ENCODE results near the gene CFAP69. TPM values are rescaled to one million over a fixed set of nuclear protein-coding genes. Genes with fewer than 3 reads are reported as not detected.
A peak's percentile ranks its signal among the peaks of the same experiment; 100 is the strongest.
"Not testable (repeated sequence)": the region's sequence is repeated elsewhere in the genome, so short reads cannot be mapped to it uniquely, and the experiment has no call there.

Gene CFAP69
- total RNA-seq, 1 experiment from 2014 or later, result 2.1 TPM

DNA sequence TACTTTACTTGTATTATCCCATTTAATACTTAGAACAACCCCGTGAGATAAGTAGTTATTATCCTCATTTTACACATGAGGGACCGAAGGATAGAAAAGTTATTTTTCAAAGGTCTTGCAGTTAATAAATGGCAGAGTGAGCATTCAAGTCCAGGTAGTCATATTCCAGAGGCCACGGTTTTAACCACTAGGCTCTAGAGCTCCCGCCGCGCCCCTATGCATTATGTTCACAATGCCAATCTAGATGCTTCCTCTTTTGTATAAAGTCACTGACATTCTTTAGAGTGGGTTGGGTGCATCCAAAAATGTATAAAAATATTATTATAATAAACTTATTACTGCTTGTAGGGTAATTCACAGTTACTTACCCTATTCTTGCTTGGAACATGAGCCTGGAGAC is 11.4 kb upstream of the CFAP69 start:
- no peak for DNase-seq (ENCODE audit: low spot score)

DNA sequence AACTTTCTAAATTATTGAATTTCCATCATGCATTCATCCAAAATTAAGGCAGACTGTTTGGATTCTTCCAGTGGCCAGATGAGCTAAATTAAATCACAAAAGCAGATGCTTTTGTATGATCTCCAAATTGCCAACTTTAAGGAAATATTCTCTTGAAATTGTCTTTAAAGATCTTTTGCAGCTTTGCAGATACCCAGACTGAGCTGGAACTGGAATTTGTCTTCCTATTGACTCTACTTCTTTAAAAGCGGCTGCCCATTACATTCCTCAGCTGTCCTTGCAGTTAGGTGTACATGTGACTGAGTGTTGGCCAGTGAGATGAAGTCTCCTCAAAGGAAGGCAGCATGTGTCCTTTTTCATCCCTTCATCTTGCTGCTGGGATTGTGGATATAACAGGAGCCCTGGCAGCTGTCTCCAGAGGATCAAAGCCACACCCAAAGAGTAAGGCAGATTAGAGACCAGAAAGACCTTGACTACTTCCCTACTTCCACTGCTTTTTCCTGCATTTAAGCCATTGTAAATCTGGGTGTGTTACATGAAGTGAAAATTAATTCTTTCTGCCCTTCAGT is 8.2 kb upstream of the CFAP69 start:
- no peak for DNase-seq (ENCODE audit: low spot score)

DNA sequence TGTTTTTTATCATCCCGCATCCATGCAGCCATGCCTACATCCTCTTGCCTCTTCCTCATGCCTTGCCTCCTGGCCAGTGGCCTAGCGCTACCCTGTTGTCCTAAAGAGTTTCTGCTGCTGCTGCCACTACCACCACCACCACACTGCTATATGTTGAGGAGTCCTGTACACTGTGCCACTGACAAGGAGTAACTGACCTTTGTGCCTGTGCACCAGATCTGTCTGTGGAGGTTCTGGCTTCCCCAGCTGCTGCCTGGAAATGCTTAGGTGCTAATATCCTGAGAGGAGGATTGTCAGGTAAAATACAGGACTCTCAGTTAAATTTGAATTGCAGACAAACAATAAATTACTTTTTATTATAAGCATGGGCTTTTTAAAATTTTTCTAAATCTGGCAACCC is 7.0 kb upstream of the CFAP69 start:
- DNase-seq (ENCODE audit: low spot score), result no peak

- no peak for DNase-seq (ENCODE audit: low spot score)
Observed at GRCh38 chr7:90238583-90238982, 6.4 kb upstream of the CFAP69 start.

DNA sequence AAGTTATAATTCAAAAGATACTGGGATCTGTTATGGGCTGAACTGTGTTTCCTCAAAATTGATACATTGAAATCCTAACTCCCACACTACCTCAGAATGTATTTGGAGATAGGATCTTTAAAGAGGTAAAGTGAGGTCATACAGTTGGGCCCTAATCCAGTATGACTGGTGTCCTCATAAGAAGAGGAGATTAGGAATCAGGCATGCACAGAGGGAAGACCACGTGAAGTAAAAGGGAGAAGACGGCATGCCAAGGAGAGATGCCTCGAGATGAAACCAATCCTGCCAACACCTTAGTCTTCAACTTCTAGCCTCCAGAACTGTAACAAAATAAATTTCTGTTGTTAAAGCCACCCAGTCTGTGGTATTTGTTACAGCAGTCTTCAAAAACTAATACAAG is 5.9 kb upstream of the CFAP69 start:
- DNase-seq (ENCODE audit: low spot score), result no peak

DNA sequence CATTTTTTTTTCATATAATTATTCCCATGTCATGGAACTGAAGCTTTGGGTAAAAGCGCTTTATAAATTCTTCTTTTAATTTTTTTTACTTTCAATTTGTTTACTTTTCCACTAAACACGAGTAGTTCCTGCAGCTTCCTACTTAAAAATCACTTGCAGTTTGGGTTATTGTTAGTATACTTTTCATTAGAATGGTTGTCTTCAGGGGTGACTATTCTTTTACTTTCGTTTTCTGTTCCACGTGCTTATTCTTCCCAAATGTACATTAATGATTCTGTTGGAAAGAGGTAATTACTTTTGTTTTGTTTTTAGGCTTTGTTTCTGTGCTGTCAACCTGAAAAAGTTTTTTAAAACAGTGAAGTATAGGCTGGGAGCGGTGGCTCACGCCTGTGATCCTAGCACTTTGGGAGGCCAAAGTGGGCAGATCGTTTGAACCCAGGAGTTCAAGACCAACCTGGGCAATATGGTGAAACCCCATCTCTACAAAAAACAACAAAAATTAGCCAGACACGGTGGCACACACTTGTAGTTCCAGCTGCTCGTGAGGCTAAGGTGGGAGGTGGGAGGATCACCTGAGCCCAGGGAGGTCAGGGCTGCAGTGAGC is 5.2 kb upstream of the CFAP69 start:
- no peak for DNase-seq (ENCODE audit: low spot score)

GRCh38 chr7:90242369-90243168 is 2.4 kb upstream of the CFAP69 start:
- no peak for DNase-seq (ENCODE audit: low spot score)

DNA sequence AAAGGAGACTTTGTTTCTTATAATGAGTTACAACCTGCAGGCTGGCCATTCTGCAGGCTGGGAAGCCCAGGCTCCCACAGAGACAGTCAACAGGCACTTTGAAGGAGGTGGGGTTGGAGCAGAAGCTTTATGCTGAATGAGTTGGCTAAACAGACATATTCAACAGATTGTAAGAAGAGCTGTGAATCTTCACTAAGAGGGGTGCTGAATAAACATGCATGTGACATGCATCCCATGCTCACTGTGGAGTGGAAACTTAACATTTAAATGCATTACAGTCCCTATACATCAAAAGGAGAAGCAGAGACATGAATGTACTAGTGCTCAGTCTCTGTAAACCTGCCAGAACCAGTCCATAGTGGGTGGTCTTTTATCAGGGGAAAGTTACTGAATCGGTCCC is 1.4 kb upstream of the CFAP69 start:
- DNase-seq (ENCODE audit: low spot score), result no peak

- no peak for DNase-seq (ENCODE audit: low spot score)
Observed at GRCh38 chr7:90244565-90244908, 437 bp upstream of the CFAP69 start.

DNA sequence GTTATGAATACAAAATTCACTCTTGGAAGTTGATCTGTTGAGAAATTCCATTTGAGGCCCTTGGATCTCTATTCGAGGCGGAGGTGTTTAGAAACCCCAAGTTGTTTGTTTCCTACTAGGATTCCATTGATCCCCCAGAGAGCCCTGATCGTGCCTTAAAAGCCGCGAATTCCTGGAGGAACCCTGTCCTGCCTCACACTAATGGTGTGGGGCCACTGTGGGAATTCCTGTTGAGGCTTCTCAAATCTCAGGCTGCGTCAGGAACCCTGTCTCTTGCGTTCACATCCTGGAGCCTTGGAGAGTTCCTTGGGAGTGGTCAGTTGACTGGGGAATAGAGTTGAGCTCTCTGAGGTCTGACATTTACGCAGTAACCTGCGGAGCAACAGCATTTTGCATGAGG is 1.2 kb downstream of the CFAP69 start:
- no peak for DNase-seq (ENCODE audit: low spot score)

DNA sequence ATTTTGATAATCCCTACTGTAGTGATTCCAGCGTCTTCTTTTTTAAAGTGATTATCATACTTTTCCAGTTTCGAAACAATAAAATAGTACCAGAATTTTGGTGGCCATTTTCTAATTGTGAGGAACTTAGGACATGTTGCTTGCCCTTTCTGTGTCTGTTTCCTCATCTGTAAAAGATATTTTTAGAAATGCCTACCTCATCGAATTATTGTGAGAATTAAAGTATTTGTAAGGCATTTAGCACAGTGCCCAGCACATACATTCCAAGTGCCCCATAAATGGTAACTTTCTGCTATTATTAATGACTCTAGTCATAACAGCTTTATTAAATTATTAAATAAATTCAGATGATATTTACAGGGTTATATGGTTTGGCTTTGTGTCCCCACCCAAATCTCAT is 3.7 kb downstream of the CFAP69 start:
- DNase-seq (ENCODE audit: low spot score), result no peak

GRCh38 chr7:90250601-90251303 is 5.8 kb downstream of the CFAP69 start:
- no peak for DNase-seq (ENCODE audit: low spot score)

DNA sequence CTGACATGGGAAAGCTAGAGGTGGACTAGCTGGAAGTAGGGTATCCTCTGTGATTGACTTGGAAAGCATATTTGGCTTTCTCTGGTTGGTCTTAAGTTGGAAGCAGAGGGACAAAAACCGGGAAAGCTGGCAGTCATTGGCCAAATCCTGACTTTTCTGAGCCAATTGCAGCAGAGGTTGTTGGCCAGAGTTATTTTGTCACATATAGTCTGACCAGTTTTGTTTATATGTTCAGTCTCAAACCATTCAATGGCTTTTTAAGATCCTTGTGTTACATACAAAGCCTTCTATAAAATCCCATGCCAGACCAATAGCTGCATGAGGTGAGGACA is 6.3 kb downstream of the CFAP69 start:
- DNase-seq (ENCODE audit: low spot score), result no peak

DNA sequence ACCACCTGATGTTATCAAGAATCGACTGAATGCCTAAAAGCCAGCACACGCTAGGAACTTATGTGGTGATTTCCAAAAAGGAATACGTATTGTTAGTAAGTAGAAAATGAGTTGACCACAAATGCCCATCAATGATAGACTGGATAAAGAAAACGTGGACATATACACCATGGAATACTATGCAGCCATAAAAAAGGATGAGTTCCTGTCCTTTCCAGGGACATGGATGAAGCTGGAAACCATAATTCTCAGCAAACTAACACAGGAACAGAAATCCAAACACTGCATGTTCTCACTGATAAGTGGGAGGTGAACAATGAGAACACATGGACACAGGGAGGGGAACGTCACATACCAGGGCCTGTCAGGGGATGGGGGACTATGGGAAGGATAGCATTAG is 11.0 kb downstream of the CFAP69 start:
- DNase-seq (ENCODE audit: low spot score), result not testable (repeated sequence)

- no peak for DNase-seq (ENCODE audit: low spot score)
Observed at GRCh38 chr7:90256778-90257177, 11.8 kb downstream of the CFAP69 start.

GRCh38 chr7:90261441-90261840 is 16.5 kb downstream of the CFAP69 start:
- no peak for DNase-seq (ENCODE audit: low spot score)

DNA sequence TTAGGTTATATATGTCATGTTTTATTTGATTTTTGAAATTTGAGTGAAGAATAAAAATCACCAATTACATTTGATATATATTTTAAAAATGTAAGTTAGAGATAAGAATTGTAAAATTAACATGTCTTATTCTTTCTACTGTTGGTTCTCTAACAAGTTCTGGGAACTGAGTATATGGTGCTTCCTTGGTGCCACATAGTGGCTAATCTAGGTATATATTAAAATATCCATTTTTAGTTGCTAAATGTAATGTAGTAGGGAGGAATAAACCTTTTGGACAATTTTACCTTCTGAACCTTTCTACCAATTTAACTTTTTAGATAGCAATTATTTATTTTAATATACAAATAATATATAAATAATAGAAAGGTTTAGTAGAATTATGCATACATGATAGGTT is 17.5 kb downstream of the CFAP69 start:
- DNase-seq (ENCODE audit: low spot score), result peak; percentile 46

GRCh38 chr7:90266808-90267207 is 21.8 kb downstream of the CFAP69 start:
- DNase-seq (ENCODE audit: low spot score), result no peak

GRCh38 chr7:90267263-90267858 is 22.4 kb downstream of the CFAP69 start:
- no peak for DNase-seq (ENCODE audit: low spot score)

DNA sequence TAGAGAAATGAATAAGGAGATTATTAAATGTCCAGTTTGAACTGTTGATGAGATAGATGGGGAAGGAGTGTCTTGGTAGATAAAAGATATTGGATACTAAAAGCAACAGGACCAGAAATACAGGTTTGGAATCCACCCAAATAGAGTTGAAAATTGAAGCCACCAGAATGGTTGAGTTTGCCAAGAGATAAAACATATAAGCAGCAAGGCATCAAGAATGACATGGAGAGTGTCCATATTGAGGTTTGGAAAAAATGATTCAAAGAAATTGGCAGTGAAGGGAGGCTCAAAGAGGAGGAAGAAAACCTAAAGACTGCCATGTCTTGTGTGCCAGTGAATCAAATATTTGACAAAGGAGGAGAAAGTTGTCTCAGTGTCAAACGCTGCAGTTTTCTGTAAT is 24.2 kb downstream of the CFAP69 start:
- no peak for DNase-seq (ENCODE audit: low spot score)

DNA sequence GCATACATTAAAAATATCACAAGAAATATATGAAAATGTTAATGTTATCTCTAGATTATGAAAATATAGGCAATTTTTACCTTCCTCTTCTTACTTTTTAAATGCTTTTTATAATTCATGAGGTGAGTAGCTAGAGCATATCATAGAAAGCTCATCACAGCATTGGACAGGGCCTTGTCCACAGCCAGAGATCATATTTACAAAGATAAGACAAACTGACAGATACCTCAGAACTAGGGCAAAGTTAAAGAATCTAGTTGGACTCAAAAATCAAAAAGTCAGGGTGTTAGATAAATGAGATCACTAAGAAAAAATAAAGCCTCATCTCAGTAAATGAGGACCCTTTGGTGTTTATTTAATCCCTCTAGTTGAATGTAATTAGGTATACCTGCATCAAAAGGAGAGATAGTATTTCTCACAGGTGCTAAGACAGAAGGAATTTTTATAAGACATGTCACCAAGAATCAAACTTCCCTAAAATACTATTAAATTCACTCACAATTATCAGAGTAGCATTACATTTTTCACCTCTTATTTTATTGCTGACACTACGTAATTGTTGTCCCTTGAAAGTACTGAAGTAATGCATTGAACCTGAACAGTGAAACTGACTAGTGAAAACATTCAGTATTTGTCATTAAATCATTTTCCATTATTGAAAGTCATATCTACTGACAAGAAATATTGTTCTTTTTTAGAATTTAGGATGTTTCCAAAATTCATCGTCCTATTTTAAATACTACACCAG is 25.6 kb downstream of the CFAP69 start:
- DNase-seq (ENCODE audit: low spot score), result no peak

- DNase-seq (ENCODE audit: low spot score), result peak; percentile 36
Observed at GRCh38 chr7:90271753-90272152, 26.8 kb downstream of the CFAP69 start.
